Nephron progenitor cell (in vitro differentiated cells): ENCODE data around the gene GPD1.
"Not testable (repeated sequence)": the region's sequence is repeated elsewhere in the genome, so short reads cannot be mapped to it uniquely, and the experiment has no call there.

ENCODE experiments used
- DNase-seq: peaks from one replicate; pipeline ENCODE4 v3.0.0; 2021
- H3K27ac Mint-ChIP-seq: 2 replicates; pipeline ENCODE4 v1.8.0; 2021; ENCODE audit warnings: mild to moderate bottlenecking, moderate library complexity, mixed read lengths
- H3K27me3 Mint-ChIP-seq: 2 replicates; pipeline ENCODE4 v1.8.0; 2021; ENCODE audit warnings: mild to moderate bottlenecking, low read depth, mixed read lengths; ENCODE audit not compliant: poor library complexity
- H3K36me3 Mint-ChIP-seq: 2 replicates; pipeline ENCODE4 v1.8.0; 2021; ENCODE audit warnings: low read depth, mixed read lengths
- H3K4me1 Mint-ChIP-seq: 2 replicates; pipeline ENCODE4 v1.8.0; 2021; ENCODE audit warnings: mixed read lengths
- H3K4me3 Mint-ChIP-seq: 2 replicates; pipeline ENCODE4 v1.8.0; 2021; ENCODE audit warnings: mild to moderate bottlenecking, moderate library complexity, mixed read lengths
- H3K9me3 Mint-ChIP-seq: 2 replicates; pipeline ENCODE4 v1.8.0; 2021; ENCODE audit warnings: mild to moderate bottlenecking, moderate library complexity, mixed read lengths
- TF ChIP-seq, protein P1 (sequence below): fragments of 200-600 bp; sonication (generic); IDR thresholded peaks from 2 replicates; pipeline ENCODE4 v1.5.0; 2021; ENCODE audit warnings: antibody characterized with exemption

GPD1 gene

DNA sequence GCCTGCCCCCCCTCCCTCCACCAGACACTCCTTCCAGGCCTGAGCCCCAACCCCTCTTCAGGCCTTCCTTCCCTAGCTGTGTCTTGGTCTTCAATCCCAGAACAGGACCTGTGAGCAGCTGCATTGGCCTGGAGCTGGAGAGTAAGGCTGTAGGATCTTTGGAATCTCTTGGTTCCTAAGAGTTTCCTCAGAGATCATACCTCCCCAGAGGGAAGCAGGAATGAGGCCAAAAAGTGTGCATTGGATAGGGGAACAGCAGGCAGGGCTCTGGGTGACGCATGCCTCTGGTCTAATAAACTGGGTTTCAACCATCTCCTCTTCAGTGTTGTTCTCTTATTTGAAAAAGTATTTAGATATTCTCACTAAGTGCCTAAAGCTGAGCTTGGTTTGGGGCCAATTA, 20.5 kb upstream of the GPD1 start:
- Mint-ChIP-seq H3K27ac (peak overlapping the region; percentile 20), H3K4me3 (peak overlapping the region; percentile 81), H3K27me3 (peaks cover 22% of the 10 kb centered on the region), H3K4me1 (peaks cover 54% of the 10 kb centered on the region), H3K36me3 (peaks cover 16% of the 10 kb centered on the region), H3K9me3 (no peaks in the 10 kb centered on the region)
- no peak for DNase-seq
- TF ChIP-seq, protein P1, sequence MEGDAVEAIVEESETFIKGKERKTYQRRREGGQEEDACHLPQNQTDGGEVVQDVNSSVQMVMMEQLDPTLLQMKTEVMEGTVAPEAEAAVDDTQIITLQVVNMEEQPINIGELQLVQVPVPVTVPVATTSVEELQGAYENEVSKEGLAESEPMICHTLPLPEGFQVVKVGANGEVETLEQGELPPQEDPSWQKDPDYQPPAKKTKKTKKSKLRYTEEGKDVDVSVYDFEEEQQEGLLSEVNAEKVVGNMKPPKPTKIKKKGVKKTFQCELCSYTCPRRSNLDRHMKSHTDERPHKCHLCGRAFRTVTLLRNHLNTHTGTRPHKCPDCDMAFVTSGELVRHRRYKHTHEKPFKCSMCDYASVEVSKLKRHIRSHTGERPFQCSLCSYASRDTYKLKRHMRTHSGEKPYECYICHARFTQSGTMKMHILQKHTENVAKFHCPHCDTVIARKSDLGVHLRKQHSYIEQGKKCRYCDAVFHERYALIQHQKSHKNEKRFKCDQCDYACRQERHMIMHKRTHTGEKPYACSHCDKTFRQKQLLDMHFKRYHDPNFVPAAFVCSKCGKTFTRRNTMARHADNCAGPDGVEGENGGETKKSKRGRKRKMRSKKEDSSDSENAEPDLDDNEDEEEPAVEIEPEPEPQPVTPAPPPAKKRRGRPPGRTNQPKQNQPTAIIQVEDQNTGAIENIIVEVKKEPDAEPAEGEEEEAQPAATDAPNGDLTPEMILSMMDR: no peak

DNA sequence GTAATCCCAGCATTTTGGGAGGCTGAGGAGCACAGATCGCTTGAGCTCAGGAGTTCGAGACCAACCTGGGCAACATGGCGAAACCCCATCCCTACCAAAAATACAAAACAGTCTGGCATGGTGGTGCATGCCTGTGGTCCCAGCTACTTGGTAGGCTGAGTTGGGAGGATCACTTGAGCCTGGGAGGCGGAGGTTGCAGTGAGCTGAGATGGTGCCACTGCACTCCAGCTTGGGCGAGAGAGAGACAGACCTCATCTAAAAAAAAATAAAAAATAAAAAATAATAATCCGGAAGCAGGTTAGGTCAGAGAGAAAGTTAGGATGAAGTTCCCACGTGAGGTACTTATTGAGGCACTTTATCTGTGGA, 19.4 kb upstream of the GPD1 start:
- not testable (repeated sequence) for DNase-seq, H3K9me3 Mint-ChIP-seq
- peaks cover 19% of the 10 kb centered on the region for H3K27me3 Mint-ChIP-seq
- peaks cover 47% of the 10 kb centered on the region for H3K4me1 Mint-ChIP-seq
- H3K4me3 Mint-ChIP-seq: peak overlapping the region; percentile 98
- H3K36me3 Mint-ChIP-seq: peaks cover 27% of the 10 kb centered on the region
- peak overlapping the region; percentile 94 for H3K27ac Mint-ChIP-seq

DNA sequence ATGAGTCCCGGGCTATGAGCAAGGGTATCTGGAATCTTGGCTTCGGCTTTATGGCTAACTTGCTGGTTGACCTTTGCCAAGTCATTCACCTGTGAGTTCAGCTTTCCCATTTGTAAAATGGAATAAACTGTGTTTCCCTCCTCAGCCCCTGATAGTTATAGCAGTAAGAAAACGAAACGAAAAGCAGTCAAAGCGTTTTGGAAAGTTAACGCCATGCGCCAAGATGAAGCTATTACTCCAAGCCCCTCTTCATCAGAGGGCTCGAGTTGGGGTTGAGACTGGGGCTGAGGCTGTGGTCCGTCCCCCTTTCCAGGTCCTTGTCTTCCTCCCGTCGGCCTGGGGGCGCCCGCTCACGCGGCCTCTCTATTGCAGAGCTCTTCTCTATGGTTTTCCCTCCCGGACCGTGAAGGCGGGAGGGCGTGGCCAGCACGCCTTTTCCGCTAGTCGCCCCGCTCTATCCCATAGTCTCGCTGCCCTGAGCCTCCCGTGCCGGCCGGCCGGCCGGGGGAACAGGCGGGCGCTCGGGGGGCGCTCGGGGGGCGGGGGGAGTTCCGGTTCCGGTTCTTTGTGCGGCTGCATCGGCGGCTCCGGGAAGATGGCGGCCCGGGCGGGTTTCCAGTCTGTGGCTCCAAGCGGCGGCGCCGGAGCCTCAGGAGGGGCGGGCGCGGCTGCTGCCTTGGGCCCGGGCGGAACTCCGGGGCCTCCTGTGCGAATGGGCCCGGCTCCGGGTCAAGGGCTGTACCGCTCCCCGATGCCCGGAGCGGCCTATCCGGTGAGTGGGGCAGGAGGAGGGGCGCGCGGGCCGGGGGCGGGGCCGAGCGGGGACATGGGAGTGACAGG, 18.8 kb upstream of the GPD1 start, which contains the start of gene SMARCD1:
Gene SMARCD1 (plus strand): TSS at position 568 of the 840 bp plus-strand sequence. CDS start 28 bp downstream, at position 596.
- H3K4me3 Mint-ChIP-seq: peak within 1 kb of the TSS; percentile 98
- TF ChIP-seq, protein P1: peak; percentile 29
- peaks cover 33% of the 10 kb centered on the region for H3K36me3 Mint-ChIP-seq
- peak within 1 kb of the TSS; percentile 94 for H3K27ac Mint-ChIP-seq
- DNase-seq: peak; percentile 90
- H3K4me1 Mint-ChIP-seq: peaks cover 50% of the 10 kb centered on the region
- peaks cover 17% of the 10 kb centered on the region for H3K27me3 Mint-ChIP-seq
- H3K9me3 Mint-ChIP-seq: no peaks in the 10 kb centered on the region

DNA sequence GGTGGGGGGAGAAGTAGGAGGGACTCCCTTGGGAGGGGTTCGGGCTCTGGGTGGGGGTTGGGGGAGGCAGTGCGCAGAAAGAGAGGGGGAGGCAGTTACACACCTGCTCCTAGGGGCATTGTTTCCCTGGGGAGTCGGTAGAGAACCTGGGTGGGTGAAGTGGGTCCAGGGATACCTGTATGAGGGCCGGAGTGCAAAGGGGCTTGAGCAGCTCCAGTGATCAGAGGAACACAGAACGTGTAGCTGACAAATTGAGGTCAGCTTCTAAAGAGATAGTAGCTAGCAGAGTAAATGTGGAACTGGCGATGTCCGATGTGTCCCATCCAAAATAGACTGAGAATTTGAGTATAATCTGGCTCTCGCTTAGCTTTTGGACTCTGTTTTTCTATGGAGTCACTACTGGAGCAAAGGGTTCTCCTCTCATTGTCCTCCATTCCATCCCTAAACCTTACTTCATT, 18.2 kb upstream of the GPD1 start:
- H3K9me3 Mint-ChIP-seq: no peaks in the 10 kb centered on the region
- TF ChIP-seq, protein P1: no peak
- H3K36me3 Mint-ChIP-seq: peaks cover 38% of the 10 kb centered on the region
- peak overlapping the region; percentile 98 for H3K4me3 Mint-ChIP-seq
- no peak for DNase-seq
- H3K27me3 Mint-ChIP-seq: peaks cover 15% of the 10 kb centered on the region
- H3K27ac Mint-ChIP-seq: peak overlapping the region; percentile 94
- H3K4me1 Mint-ChIP-seq: peaks cover 50% of the 10 kb centered on the region

DNA sequence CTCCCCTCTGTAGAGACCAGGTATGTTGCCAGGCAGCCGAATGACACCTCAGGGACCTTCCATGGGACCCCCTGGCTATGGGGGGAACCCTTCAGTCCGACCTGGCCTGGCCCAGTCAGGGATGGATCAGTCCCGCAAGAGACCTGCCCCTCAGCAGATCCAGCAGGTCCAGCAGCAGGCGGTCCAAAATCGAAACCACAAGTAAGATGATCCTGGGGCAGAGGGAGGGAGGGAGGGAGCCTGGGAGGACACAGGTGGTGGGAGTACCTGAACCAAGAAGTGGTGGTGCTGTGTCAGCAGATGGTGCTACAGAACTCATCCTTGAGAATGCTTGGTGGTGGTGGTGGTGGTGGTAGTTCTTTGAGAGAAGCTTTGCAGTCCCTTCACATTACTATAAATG, 17.7 kb upstream of the GPD1 start:
- peaks cover 15% of the 10 kb centered on the region for H3K27me3 Mint-ChIP-seq
- peaks cover 48% of the 10 kb centered on the region for H3K4me1 Mint-ChIP-seq
- no peaks in the 10 kb centered on the region for H3K9me3 Mint-ChIP-seq
- peak overlapping the region; percentile 98 for H3K4me3 Mint-ChIP-seq
- TF ChIP-seq, protein P1: no peak
- DNase-seq: no peak
- H3K36me3 Mint-ChIP-seq: peaks cover 43% of the 10 kb centered on the region
- peak overlapping the region; percentile 94 for H3K27ac Mint-ChIP-seq

DNA sequence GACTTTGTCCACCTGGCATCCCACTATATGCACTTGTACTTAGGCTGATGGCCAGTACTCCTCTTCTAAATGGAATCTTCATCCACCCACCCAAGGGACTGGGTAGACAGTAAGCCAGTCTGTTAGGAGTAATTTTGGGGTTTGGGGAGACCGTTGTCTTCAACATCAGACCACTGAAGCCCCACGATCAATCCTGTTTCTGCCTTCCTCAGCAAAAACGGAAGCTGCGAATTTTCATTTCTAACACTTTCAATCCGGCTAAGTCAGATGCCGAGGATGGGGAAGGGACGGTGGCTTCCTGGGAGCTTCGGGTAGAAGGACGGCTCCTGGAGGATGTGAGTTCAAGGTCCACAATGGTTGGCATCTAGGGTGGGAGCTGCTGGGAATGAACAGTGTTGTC, 16.7 kb upstream of the GPD1 start:
- H3K27ac Mint-ChIP-seq: peak overlapping the region; percentile 22
- H3K4me1 Mint-ChIP-seq: peaks cover 40% of the 10 kb centered on the region
- DNase-seq: no peak
- H3K36me3 Mint-ChIP-seq: peaks cover 53% of the 10 kb centered on the region
- peaks cover 8% of the 10 kb centered on the region for H3K27me3 Mint-ChIP-seq
- H3K4me3 Mint-ChIP-seq: peak overlapping the region; percentile 98
- H3K9me3 Mint-ChIP-seq: no peaks in the 10 kb centered on the region
- TF ChIP-seq, protein P1: no peak
